K562 (cell line): ENCODE measurements around the gene NPFF. TPM values are rescaled to one million over a fixed set of nuclear protein-coding genes. Genes with fewer than 3 reads are reported as not detected.

Experiments
- ATAC-seq: fragments of 200-7000 bp; cut with Tn5 transposase; 3 replicates; pipeline ENCODE4 v1.9.1; 2020; ENCODE audit warnings: moderate library complexity
- BruUV-seq: library from RNA; stranded (reverse); fragments of 400-500 nt; replicated peaks from 2 replicates; lab custom pipeline; 2021; lab: Mats Ljungman, UMichigan
- CTCF ChIA-PET: fragments of 300-600 bp; formaldehyde crosslinking; extraction: SDS; loops from one replicate; lab custom pipeline; 2021; ENCODE audit warnings: low intra/inter-chr PET ratio; lab: Yijun Ruan, JAX
- POLR2A ChIA-PET: fragments of 300-600, 350-650 bp; sonication (Branson Sonifier 250); formaldehyde crosslinking; extraction: SDS; loops from one replicate; lab custom pipeline; 2021; ENCODE audit warnings: antibody characterized with exemption, inconsistent platforms; lab: Yijun Ruan, JAX
- DNase-seq, 4 experiments: peaks; one replicate each; pipeline versions ENCODE4 v3.0.0 to v3.0.0-alpha.2; 2011 to 2018; ENCODE audit warnings: low spot score in 3 of 4, mixed read lengths in 3 of 4; ENCODE audit errors: extremely low read depth in 1 of 4
- FAIRE-seq: peaks from 2 replicates; lab custom pipeline; 2011; peaks lifted over from hg19 to GRCh38; lab: Jason Lieb, UNC
- H2AFZ ChIP-seq: 2 replicates; pipeline ENCODE4 v1.6.0; 2011; ENCODE audit warnings: low read depth, low read length, control low read depth, inconsistent platforms
- H3K27ac ChIP-seq: fragments of 200-600 bp; 3 replicates; pipeline ENCODE4 v1.8.0; 2011; ENCODE audit warnings: low read depth, mild to moderate bottlenecking, control low read depth, inconsistent platforms, low read length, moderate library complexity, mixed read lengths; ENCODE audit errors: extremely low read depth
- H3K27me3 ChIP-seq, 2 experiments: fragments of 300-600 bp in 1 of 2; 2 replicates in 1 of 2; 3 replicates in 1 of 2; pipeline versions ENCODE4 v1.6.0 to v1.8.0; 2011; ENCODE audit warnings: inconsistent platforms in 2 of 2, low read length in 2 of 2, mild to moderate bottlenecking in 1 of 2, mixed read lengths in 1 of 2, moderate library complexity in 1 of 2; ENCODE audit not compliant: control insufficient read depth in 2 of 2, insufficient read depth in 2 of 2
- H3K36me3 ChIP-seq: fragments of 300-600 bp; 3 replicates; pipeline ENCODE4 v1.8.0; 2011; ENCODE audit warnings: mild to moderate bottlenecking, low read length, inconsistent platforms; ENCODE audit not compliant: control insufficient read depth, insufficient read depth
- H3K4me1 ChIP-seq, 2 experiments: fragments of 200-600 bp in 1 of 2; replicated peaks in 1 of 2; 2 replicates in 1 of 2; 3 replicates in 1 of 2; pipeline versions ENCODE4 v1.5.1 to v1.8.0; 2011; ENCODE audit warnings: inconsistent platforms in 2 of 2, low read length in 2 of 2, mild to moderate bottlenecking in 1 of 2, mixed read lengths in 1 of 2, moderate library complexity in 1 of 2; ENCODE audit not compliant: control insufficient read depth in 2 of 2, insufficient read depth in 2 of 2
- H3K4me2 ChIP-seq: 2 replicates; pipeline ENCODE4 v1.6.1; 2011; ENCODE audit warnings: low read length, control low read depth, inconsistent platforms, mixed read lengths; ENCODE audit not compliant: insufficient read depth
- H3K4me3 ChIP-seq: fragments of 200-600 bp; sonication (generic), shearing (Covaris generic); 2 replicates; pipeline ENCODE4 v1.5.1; 2016; ENCODE audit warnings: control low read depth, inconsistent platforms
- H3K79me2 ChIP-seq: fragments of 200-600 bp; 3 replicates; pipeline ENCODE4 v1.8.0; 2011; ENCODE audit warnings: low read length, inconsistent platforms; ENCODE audit not compliant: control insufficient read depth, insufficient read depth
- H3K9ac ChIP-seq, 2 experiments: 2 replicates each; pipeline versions ENCODE4 v1.6.0 to v1.6.1; 2011; ENCODE audit warnings: low read depth in 2 of 2, low read length in 2 of 2, control low read depth in 1 of 2, inconsistent platforms in 1 of 2, mild to moderate bottlenecking in 1 of 2, mixed read lengths in 1 of 2; ENCODE audit not compliant: insufficient read depth in 1 of 2
- H3K9me1 ChIP-seq: one replicate; pipeline ENCODE4 v1.6.0; 2011; ENCODE audit warnings: inconsistent platforms, mild to moderate bottlenecking, low read length, moderate library complexity; ENCODE audit not compliant: control insufficient read depth, insufficient read depth
- H3K9me3 ChIP-seq: replicated peaks from 2 replicates; pipeline ENCODE4 v1.5.1; 2011; ENCODE audit warnings: low read depth, low read length, inconsistent platforms; ENCODE audit not compliant: control insufficient read depth, insufficient read depth
- H4K20me1 ChIP-seq: replicated peaks from 2 replicates; pipeline ENCODE4 v1.6.1; 2011; ENCODE audit warnings: low read length, inconsistent platforms, mixed read lengths; ENCODE audit not compliant: control insufficient read depth, insufficient read depth
- KLF1 ChIP-seq: fragments of 450-650 bp; IDR thresholded peaks from 2 replicates; pipeline ENCODE4 v1.6.1; 2016; ENCODE audit warnings: missing genetic modification characterization, missing compliant biosample characterization
- POLR2A ChIP-seq: fragments of 450-650 bp; conservative IDR thresholded peaks from 2 replicates; pipeline ENCODE4 v1.6.1; 2016
- POLR2AphosphoS5 ChIP-seq: IDR thresholded peaks from 2 replicates; pipeline ENCODE4 v1.6.1; 2011; ENCODE audit warnings: mild to moderate bottlenecking, low read depth, low read length, moderate library complexity; ENCODE audit not compliant: control insufficient read depth, insufficient read depth
- SP2 ChIP-seq: IDR thresholded peaks from 2 replicates; pipeline ENCODE4 v1.6.1; 2011; ENCODE audit warnings: mild to moderate bottlenecking, low read depth, low read length, moderate library complexity; ENCODE audit not compliant: poor library complexity, severe bottlenecking; ENCODE audit errors: extremely low read depth
- SUPT5H ChIP-seq: fragments of 450-650 bp; IDR thresholded peaks from 2 replicates; pipeline ENCODE4 v1.6.1; 2016
- TEAD4 ChIP-seq, 2 experiments: sonication (generic) in 1 of 2; formaldehyde crosslinking in 1 of 2; IDR thresholded peaks; 2 replicates each; pipeline versions ENCODE4 v1.6.1 to v1.8.0; 2012 to 2022; ENCODE audit warnings: borderline replicate concordance in 1 of 2, inconsistent platforms in 1 of 2, low read length in 1 of 2, mild to moderate bottlenecking in 1 of 2, missing genetic modification reagents in 1 of 2
- ZC3H4 ChIP-seq: sonication (generic); formaldehyde crosslinking; IDR thresholded peaks from 2 replicates; pipeline ENCODE4 v1.9.0; 2021; ENCODE audit warnings: missing genetic modification reagents, borderline replicate concordance
- WGBS: fragments of 100-300 bp; shearing (Covaris generic); methylation state at CpG from one replicate; pipeline ENCODE4 v1.1.6; 2016; ENCODE audit warnings: low coverage, mixed read lengths; ENCODE audit not compliant: insufficient coverage; ENCODE audit errors: missing lambda C conversion rate; 5-methylcytosine and 5-hydroxymethylcytosine counted together
- in situ Hi-C: fragments of 300-500 bp; cut with MboI; formaldehyde crosslinking; loops from 4 replicates; pipeline ENCODE4 v1.15.0; 2018; ENCODE audit warnings: inconsistent platforms, mixed read lengths
- intact Hi-C: fragments of 100-400 bp; cut with micrococcal nuclease; formaldehyde crosslinking; loops from 2 replicates; pipeline ENCODE4 v1.14.2; 2022
- polyA plus RNA-seq, 8 experiments: library from polyadenylated mRNA; depleted of rRNA in 4 of 8; stranded (reverse) in 5 of 8; unstranded in 3 of 8; fragments of >200 nt; fragmentation: Nextera tagmentation in 2 of 8; fragmentation: Illumina TruSeq in 1 of 8; extraction: Ambion mirVana in 2 of 8; extraction: Trizol in 1 of 8; gene quantifications; 2 replicates each; pipeline versions ENCODE4 v1.2.1 to v1.2.3, GENCODE V29; 2011 to 2014; ENCODE audit warnings: inconsistent platforms in 1 of 8, missing spikeins in 1 of 8
- total RNA-seq, 7 experiments: library from RNA; depleted of rRNA in 6 of 7; stranded (reverse); fragments of >200 nt in 6 of 7; fragmentation: Illumina TruSeq in 2 of 7; extraction: Trizol in 2 of 7; gene quantifications; 2 replicates each; pipeline versions ENCODE4 v1.2.1 to v1.2.3, GENCODE V29; 2011 to 2021; ENCODE audit warnings: low replicate concordance in 1 of 7

NPFF gene
- total and polyA plus RNA-seq, 9 of the 15 experiments (the other 6 are each of a cell fraction or from before 2014, with no cell fraction given): 0.15 to 1.2 (median 0.55) TPM; not detected in 6

DNA sequence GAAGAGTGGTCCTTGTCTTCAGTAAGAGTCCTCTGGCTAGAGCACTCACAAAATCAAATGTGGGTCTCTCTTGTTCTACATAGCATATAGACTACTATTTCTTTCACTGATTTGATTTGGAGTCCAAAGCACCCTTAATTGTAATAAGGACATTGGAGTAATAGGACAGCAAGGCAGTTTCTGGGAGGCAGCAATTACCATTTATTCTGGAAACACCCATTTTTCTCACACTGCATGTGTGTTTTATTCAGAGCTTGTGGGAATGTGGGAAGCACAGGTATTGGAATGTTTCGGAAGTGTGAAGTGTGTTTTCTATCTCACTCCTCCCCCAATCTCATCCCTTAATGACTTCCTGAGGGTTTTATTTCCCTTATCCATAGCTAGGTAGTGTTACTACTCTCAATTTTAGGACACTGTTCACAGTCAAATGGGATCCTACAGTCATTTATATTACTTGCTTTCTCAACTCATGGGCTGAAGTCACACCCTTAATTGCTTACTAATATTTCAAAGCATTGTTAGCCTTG lies 35.2 kb downstream of the NPFF start:
- ChIA-PET CTCF (no interaction called here), POLR2A (interaction anchor here (0.6 to 8.8 kb wide), 11 partner anchors 8 to 265 kb away, joined by 3 to 99 read pairs (median 5); partner anchors contain the start of genes ESPL1, MAP3K12 and TARBP2)
- Histone ChIP-seq H2AFZ (no peak overlapping the region), H3K9me3 (no peaks in the 10 kb centered on the region), H3K36me3 (peaks cover 100% of the 10 kb centered on the region), H4K20me1 (peaks cover 36% of the 10 kb centered on the region), H3K79me2 (peaks cover 75% of the 10 kb centered on the region), H3K4me3 (no peak overlapping the region), H3K9ac (no peak overlapping the region), H3K4me1 (peaks cover 0 to 3% of the 10 kb centered on the region in 2 experiments; a peak in 2 of 5 replicates), H3K27ac (peak overlapping the region; percentile 28; the same call in 1 of the 3 replicates), H3K9me1 (no peaks in the 10 kb centered on the region), H3K4me2 (no peak overlapping the region), H3K27me3 (no peaks in the 10 kb centered on the region)
- no peak for DNase-seq
- TF ChIP-seq TEAD4 (IDR thresholded peaks at IDR 0.05; ENCODE audit: low read length) (no peak), TEAD4 (CRISPR knock-in tag; IDR thresholded peaks at IDR 0.05; ENCODE audit: borderline replicate concordance) (no peak), ZC3H4 (CRISPR knock-in tag) (no peak), KLF1 (tag) (no peak), POLR2AphosphoS5 (peak; percentile 11; the same call in 1 of the 2 replicates), SP2 (no peak), POLR2A (peak; percentile 37; the same call in 1 of the 2 replicates), SUPT5H (peak; percentile 14; the same call in 1 of the 2 replicates)
- ATAC-seq: no peak
- whole genome bisulfite sequencing: 94% methylated on average over 1 of the region's 1 CpG
- no peak for FAIRE-seq
- intact Hi-C loops: no loop called here
- in situ Hi-C loops: no loop called here
- BruUV-seq: no TSS peak
